Stimulated activated CD4-positive, alpha-beta T cell treated with anti-CD3 and anti-CD28 coated beads, Interleukin-12 subunit alpha, Interleukin-12 subunit beta, amount 100 ng/mL, for 48 hours (primary cell): Measurements from ENCODE around the gene SLC16A14.

Experiments used
- DNase-seq, 3 donors: peaks; one replicate each; pipeline ENCODE4 v3.0.0-alpha.2; 2020; ENCODE audit warnings: low read depth in 2 of 3, low spot score in 1 of 3

SLC16A14 gene

GRCh38 chr2:230042195-230042594, 26.5 kb downstream of the SLC16A14 start:
- no peak for DNase-seq

GRCh38 chr2:230023313-230023712, 45.4 kb downstream of the SLC16A14 start:
- DNase-seq = no peak

- DNase-seq = no peak
Observed at GRCh38 chr2:230019742-230020141, 49.0 kb downstream of the SLC16A14 start.

GRCh38 chr2:230018153-230018552, 50.6 kb downstream of the SLC16A14 start:
- DNase-seq = no peak

GRCh38 chr2:230016844-230017243, 51.9 kb downstream of the SLC16A14 start:
- no peak for DNase-seq

GRCh38 chr2:230012267-230012884, 56.3 kb downstream of the SLC16A14 start:
- no peak for DNase-seq

- no peak for DNase-seq
Observed at GRCh38 chr2:230011617-230012016, 57.1 kb downstream of the SLC16A14 start.

- no peak for DNase-seq
Observed at GRCh38 chr2:230010501-230010900, 58.2 kb downstream of the SLC16A14 start.

GRCh38 chr2:230008708-230009066, 60.0 kb downstream of the SLC16A14 start:
- no peak for DNase-seq

GRCh38 chr2:230007931-230008707, 60.6 kb downstream of the SLC16A14 start:
- peak; percentile 76 to 88 (median 79) for DNase-seq

- no peak for DNase-seq
Observed at GRCh38 chr2:230000118-230000841, 68.4 kb downstream of the SLC16A14 start.

GRCh38 chr2:229997565-229997964, 71.2 kb downstream of the SLC16A14 start:
- DNase-seq = no peak

- DNase-seq = no peak
Observed at GRCh38 chr2:229996320-229996719, 72.4 kb downstream of the SLC16A14 start.

GRCh38 chr2:229993236-229993635, 75.5 kb downstream of the SLC16A14 start:
- no peak for DNase-seq
